Ishikawa (cell line): Measurements from ENCODE around the gene PFAS.

ENCODE experiments used
- CREB1 ChIP-seq: IDR thresholded peaks from 2 replicates; pipeline ENCODE4 v1.6.1; 2012; ENCODE audit warnings: low read depth
- EGR1 ChIP-seq: IDR thresholded peaks from 2 replicates; pipeline ENCODE4 v1.6.1; 2012
- EP300 ChIP-seq: IDR thresholded peaks from 2 replicates; pipeline ENCODE4 v1.6.1; 2012; ENCODE audit warnings: borderline replicate concordance
- NFIC ChIP-seq: IDR thresholded peaks from 2 replicates; pipeline ENCODE4 v1.6.1; 2012
- TAF1 ChIP-seq: IDR thresholded peaks from 2 replicates; pipeline ENCODE4 v1.6.1; 2012; ENCODE audit warnings: low read depth, mild to moderate bottlenecking
- TEAD4 ChIP-seq: IDR thresholded peaks from 2 replicates; pipeline ENCODE4 v1.6.1; 2012
- YY1 ChIP-seq: IDR thresholded peaks from 2 replicates; pipeline ENCODE4 v1.6.1; 2012; ENCODE audit warnings: low read depth
- ZBTB7A ChIP-seq: IDR thresholded peaks from 2 replicates; pipeline ENCODE4 v1.6.1; 2012; ENCODE audit warnings: low read depth
- TF ChIP-seq, protein P1 (sequence below): IDR thresholded peaks from 2 replicates; pipeline ENCODE4 v1.6.1; 2012
- TF ChIP-seq, protein P2 (sequence below): IDR thresholded peaks from 2 replicates; pipeline ENCODE4 v1.6.1; 2012; ENCODE audit warnings: low read depth, mild to moderate bottlenecking
- TF ChIP-seq, protein P3 (sequence below): IDR thresholded peaks from 2 replicates; pipeline ENCODE4 v1.6.1; 2012

DNA sequence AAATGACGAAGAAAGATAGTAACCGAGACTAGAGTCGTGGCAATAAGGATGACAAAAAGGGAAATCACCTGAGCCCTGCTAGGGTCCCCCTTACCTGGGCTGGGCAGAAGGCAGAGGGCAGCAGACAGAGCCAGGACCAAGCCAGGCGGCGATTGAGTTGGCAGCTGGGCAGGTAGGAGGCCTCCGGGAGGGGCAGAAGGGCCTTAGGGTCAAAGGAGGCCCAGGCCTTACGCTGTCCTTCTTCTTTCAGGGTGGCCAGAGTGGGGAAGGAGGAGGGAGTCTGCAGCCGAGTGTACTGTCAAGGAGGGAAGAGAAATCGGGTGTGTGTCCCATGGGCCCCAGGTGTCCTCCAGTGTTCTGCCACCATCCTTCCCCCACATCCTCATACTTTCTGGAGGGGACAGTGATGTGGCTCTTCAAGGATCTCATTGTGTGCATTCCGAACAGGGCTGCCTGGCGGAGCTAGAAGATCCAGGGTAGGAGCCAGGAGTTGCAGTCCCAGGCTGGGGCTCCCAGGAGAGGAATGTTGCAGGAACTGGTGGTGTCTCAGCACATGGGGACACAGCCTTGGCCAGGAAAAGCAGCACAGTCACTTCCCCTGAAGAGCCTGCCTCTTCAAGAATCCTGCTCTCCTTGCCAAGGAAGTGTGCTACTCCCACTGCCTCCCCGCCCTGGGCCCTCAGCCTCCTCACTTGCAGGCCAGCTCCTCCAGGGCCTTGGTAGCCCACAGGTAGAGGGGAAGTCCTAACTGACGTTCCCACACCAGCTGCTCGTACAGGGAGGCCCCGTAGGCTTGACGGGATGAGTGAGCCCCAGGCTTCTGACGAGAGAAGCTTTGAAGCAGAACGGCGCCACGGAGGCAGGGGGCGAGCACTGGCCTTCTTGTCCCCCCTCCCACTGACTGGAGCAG lies 14.5 kb upstream of the PFAS start:
- TF ChIP-seq EP300 (no peak), CREB1 (no peak), YY1 (no peak), EGR1 (no peak), TEAD4 (no peak), TAF1 (no peak), NFIC (no peak), ZBTB7A (no peak)
- TF ChIP-seq, protein P1, sequence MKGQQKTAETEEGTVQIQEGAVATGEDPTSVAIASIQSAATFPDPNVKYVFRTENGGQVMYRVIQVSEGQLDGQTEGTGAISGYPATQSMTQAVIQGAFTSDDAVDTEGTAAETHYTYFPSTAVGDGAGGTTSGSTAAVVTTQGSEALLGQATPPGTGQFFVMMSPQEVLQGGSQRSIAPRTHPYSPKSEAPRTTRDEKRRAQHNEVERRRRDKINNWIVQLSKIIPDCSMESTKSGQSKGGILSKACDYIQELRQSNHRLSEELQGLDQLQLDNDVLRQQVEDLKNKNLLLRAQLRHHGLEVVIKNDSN, result no peak
- TF ChIP-seq, protein P2, sequence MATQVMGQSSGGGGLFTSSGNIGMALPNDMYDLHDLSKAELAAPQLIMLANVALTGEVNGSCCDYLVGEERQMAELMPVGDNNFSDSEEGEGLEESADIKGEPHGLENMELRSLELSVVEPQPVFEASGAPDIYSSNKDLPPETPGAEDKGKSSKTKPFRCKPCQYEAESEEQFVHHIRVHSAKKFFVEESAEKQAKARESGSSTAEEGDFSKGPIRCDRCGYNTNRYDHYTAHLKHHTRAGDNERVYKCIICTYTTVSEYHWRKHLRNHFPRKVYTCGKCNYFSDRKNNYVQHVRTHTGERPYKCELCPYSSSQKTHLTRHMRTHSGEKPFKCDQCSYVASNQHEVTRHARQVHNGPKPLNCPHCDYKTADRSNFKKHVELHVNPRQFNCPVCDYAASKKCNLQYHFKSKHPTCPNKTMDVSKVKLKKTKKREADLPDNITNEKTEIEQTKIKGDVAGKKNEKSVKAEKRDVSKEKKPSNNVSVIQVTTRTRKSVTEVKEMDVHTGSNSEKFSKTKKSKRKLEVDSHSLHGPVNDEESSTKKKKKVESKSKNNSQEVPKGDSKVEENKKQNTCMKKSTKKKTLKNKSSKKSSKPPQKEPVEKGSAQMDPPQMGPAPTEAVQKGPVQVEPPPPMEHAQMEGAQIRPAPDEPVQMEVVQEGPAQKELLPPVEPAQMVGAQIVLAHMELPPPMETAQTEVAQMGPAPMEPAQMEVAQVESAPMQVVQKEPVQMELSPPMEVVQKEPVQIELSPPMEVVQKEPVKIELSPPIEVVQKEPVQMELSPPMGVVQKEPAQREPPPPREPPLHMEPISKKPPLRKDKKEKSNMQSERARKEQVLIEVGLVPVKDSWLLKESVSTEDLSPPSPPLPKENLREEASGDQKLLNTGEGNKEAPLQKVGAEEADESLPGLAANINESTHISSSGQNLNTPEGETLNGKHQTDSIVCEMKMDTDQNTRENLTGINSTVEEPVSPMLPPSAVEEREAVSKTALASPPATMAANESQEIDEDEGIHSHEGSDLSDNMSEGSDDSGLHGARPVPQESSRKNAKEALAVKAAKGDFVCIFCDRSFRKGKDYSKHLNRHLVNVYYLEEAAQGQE, result no peak
- TF ChIP-seq, protein P3, sequence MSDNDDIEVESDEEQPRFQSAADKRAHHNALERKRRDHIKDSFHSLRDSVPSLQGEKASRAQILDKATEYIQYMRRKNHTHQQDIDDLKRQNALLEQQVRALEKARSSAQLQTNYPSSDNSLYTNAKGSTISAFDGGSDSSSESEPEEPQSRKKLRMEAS, result no peak
